ENCODE measurements around the gene GAS2. TPM values are rescaled to one million over a fixed set of nuclear protein-coding genes. Genes with fewer than 3 reads are reported as not detected.

The GAS2 gene
- total and polyA plus RNA-seq, 2 of the 4 experiments (the other 2 are of a cell fraction): 0.51 to 0.90 TPM

- ATAC-seq (ENCODE audit: low read depth) (no peak), DNase-seq (no peak)
- TF ChIP-seq RFX5 (IDR thresholded peaks at IDR 0.05; ENCODE audit: low read depth, low read length): no peak
- TF ChIP-seq USF2 (IDR thresholded peaks at IDR 0.05; ENCODE audit: low read depth, low read length): no peak
- TF ChIP-seq POLR2A (IDR thresholded peaks at IDR 0.05; ENCODE audit: low read depth, low read length): no peak
- TF ChIP-seq ELK1 (IDR thresholded peaks at IDR 0.05; ENCODE audit: borderline replicate concordance, low read depth, low read length): no peak
- TF ChIP-seq SMC3 (IDR thresholded peaks at IDR 0.05; ENCODE audit: low read depth, low read length): no peak
- no peak for TF ChIP-seq RCOR1 (IDR thresholded peaks at IDR 0.05; ENCODE audit: insufficient replicate concordance, low read length)
- TF ChIP-seq MXI1 (IDR thresholded peaks at IDR 0.05; ENCODE audit: borderline replicate concordance, low read depth, low read length): no peak
- TF ChIP-seq CEBPB (IDR thresholded peaks at IDR 0.05; ENCODE audit: low read depth, low read length): no peak
- no peak for TF ChIP-seq CTCF (conservative IDR thresholded peaks at IDR 0.05; ENCODE audit: low read depth, low read length)
- TF ChIP-seq BHLHE40 (IDR thresholded peaks at IDR 0.05; ENCODE audit: low read depth, low read length): no peak
- TF ChIP-seq MAFK (IDR thresholded peaks at IDR 0.05; ENCODE audit: low read depth, low read length): no peak
- no peak for TF ChIP-seq CHD1 (IDR thresholded peaks at IDR 0.05; ENCODE audit: low read depth, low read length)
- TF ChIP-seq RAD21 (IDR thresholded peaks at IDR 0.05; ENCODE audit: low read length): no peak
- no peak for TF ChIP-seq FOS (IDR thresholded peaks at IDR 0.05; ENCODE audit: low read depth, low read length)
- no peak for TF ChIP-seq MAZ (IDR thresholded peaks at IDR 0.05; ENCODE audit: borderline replicate concordance, low read depth, low read length)
- TF ChIP-seq NFE2L2 (IDR thresholded peaks at IDR 0.05; ENCODE audit: low read depth, low read length): no peak
- Histone ChIP-seq H2AFZ (replicated peaks; ENCODE audit: low read length, poor library complexity) (no peak overlapping the region), H3K4me1 (ENCODE audit: control insufficient read depth, insufficient read depth, low read length) (no peaks in the 10 kb centered on the region), H3K14ac (replicated peaks; ENCODE audit: low read depth, low read length) (no peak overlapping the region), H3K27ac (ENCODE audit: insufficient read depth, low read length) (no peak overlapping the region), H2BK15ac (ENCODE audit: low read depth, low read length) (no peak overlapping the region), H4K20me1 (ENCODE audit: insufficient read depth, low read length) (no peaks in the 10 kb centered on the region), H3K9me3 (ENCODE audit: control insufficient read depth, insufficient read depth, low read length) (no peaks in the 10 kb centered on the region), H2BK5ac (ENCODE audit: low read depth, low read length, poor library complexity, severe bottlenecking) (no peak overlapping the region), H3K18ac (ENCODE audit: low read depth, low read length) (no peak overlapping the region), H3K23ac (ENCODE audit: low read depth, low read length) (no peak overlapping the region), H3K79me1 (ENCODE audit: low read depth in 1 of 2, low read length in 2 of 2) (no peaks in the 10 kb centered on the region), H4K91ac (ENCODE audit: insufficient read depth, low read depth, low read length) (no peak overlapping the region), H3K36me3 (ENCODE audit: control insufficient read depth, insufficient read depth, low read length) (no peaks in the 10 kb centered on the region), H3K4ac (ENCODE audit: low read depth, low read length) (no peak overlapping the region), H4K5ac (ENCODE audit: low read depth, low read length) (no peak overlapping the region), H3K27me3 (ENCODE audit: control insufficient read depth, insufficient read depth, low read length) (no peaks in the 10 kb centered on the region), H3K9me1 (ENCODE audit: insufficient read depth, low read length) (no peaks in the 10 kb centered on the region), H3K9ac (ENCODE audit: low read depth, low read length) (no peak overlapping the region), H3K4me3 (ENCODE audit: insufficient read depth, low read depth, low read length) (no peak overlapping the region), H2AK5ac (ENCODE audit: low read depth, low read length) (no peak overlapping the region), H2AK9ac (replicated peaks; ENCODE audit: low read depth, low read length, poor library complexity) (no peak overlapping the region), H2BK120ac (ENCODE audit: low read depth, low read length) (no peak overlapping the region), H2BK20ac (ENCODE audit: low read depth, low read length) (no peak overlapping the region), H4K8ac (ENCODE audit: low read depth in 2 of 2, low read length in 2 of 2) (no peak overlapping the region), H3K56ac (ENCODE audit: extremely low read depth, insufficient read depth, low read length) (no peak overlapping the region), H3K4me2 (ENCODE audit: low read depth, low read length) (no peak overlapping the region)
- CTCF ChIA-PET: no interaction called here
- in situ Hi-C loops (cut with MboI; ENCODE audit: low sequenced_read_pairs): no loop called here
- no TSS peak for BruUV-seq (replicated peaks)
- intact Hi-C loops (cut with micrococcal nuclease): no loop called here
- WGBS, 2 experiments (ENCODE audit: extremely low coverage in 2 of 2, insufficient read length in 1 of 2): no CpG with 5 or more reads among the region's 1 CpG
- POLR2A ChIA-PET (ENCODE audit: unreplicated experiment): no interaction called here
- dilution Hi-C loops (cut with HindIII; ENCODE audit: low sequenced_read_pairs, unreplicated experiment): no loop called here
Measured at GRCh38 chr11:22713336-22713735, 46.9 kb downstream of the GAS2 start.

Data from IMR-90 (cell line).